HL-60 (cell line): ENCODE measurements around the gene LKAAEAR1.

Experiments
- GABPA ChIP-seq: IDR thresholded peaks from 2 replicates; pipeline ENCODE4 v1.6.1; 2012; ENCODE audit warnings: low read depth
- POLR2AphosphoS5 ChIP-seq: IDR thresholded peaks from 2 replicates; pipeline ENCODE4 v1.6.1; 2012; ENCODE audit warnings: low read depth
- SPI1 ChIP-seq: IDR thresholded peaks from 2 replicates; pipeline ENCODE4 v1.6.1; 2012; ENCODE audit warnings: low read depth, mild to moderate bottlenecking, borderline replicate concordance
- TF ChIP-seq, protein P1 (sequence below): IDR thresholded peaks from one replicate; pipeline ENCODE4 v1.5.1; 2011; ENCODE audit warnings: low read length, control low read depth, inconsistent platforms; ENCODE audit not compliant: insufficient read depth
- TF ChIP-seq, protein P2 (sequence below): IDR thresholded peaks from 2 replicates; pipeline ENCODE4 v1.6.1; 2012; ENCODE audit warnings: low read depth; ENCODE audit not compliant: insufficient replicate concordance

DNA sequence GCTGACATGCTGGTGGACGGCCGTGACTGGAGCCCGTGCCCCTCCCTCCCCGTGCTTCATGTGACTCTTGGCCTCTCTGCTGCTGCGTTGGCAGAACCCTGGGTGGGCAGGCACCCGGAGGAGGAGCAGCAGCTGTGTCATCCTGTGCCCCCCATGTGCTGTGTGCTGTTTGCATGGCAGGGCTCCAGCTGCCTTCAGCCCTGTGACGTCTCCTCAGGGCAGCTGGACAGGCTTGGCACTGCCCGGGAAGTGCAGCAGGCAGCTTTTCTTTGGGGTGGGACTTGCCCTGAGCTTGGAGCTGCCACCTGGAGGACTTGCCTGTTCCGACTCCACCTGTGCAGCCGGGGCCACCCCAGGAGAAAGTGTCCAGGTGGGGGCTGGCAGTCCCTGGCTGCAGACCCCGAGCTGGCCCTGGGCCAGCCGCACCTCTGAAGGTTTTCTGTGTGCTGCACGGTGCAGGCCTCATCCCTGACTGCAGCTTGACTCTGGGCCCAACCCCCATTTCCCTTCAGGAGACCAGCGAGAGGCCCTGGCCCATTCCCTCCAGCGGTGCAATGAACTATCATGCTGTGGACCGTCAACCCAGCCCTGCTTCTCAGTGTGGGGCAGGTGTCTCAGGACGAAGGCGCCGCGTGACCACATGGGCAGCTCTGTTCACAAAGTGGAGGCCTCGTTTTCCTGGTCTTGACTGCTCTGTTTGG lies 15.0 kb upstream of the LKAAEAR1 start:
- TF ChIP-seq, protein P1, sequence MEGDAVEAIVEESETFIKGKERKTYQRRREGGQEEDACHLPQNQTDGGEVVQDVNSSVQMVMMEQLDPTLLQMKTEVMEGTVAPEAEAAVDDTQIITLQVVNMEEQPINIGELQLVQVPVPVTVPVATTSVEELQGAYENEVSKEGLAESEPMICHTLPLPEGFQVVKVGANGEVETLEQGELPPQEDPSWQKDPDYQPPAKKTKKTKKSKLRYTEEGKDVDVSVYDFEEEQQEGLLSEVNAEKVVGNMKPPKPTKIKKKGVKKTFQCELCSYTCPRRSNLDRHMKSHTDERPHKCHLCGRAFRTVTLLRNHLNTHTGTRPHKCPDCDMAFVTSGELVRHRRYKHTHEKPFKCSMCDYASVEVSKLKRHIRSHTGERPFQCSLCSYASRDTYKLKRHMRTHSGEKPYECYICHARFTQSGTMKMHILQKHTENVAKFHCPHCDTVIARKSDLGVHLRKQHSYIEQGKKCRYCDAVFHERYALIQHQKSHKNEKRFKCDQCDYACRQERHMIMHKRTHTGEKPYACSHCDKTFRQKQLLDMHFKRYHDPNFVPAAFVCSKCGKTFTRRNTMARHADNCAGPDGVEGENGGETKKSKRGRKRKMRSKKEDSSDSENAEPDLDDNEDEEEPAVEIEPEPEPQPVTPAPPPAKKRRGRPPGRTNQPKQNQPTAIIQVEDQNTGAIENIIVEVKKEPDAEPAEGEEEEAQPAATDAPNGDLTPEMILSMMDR = no peak
- TF ChIP-seq POLR2AphosphoS5 = no peak
- TF ChIP-seq SPI1 = no peak
- TF ChIP-seq GABPA = no peak
- TF ChIP-seq, protein P2, sequence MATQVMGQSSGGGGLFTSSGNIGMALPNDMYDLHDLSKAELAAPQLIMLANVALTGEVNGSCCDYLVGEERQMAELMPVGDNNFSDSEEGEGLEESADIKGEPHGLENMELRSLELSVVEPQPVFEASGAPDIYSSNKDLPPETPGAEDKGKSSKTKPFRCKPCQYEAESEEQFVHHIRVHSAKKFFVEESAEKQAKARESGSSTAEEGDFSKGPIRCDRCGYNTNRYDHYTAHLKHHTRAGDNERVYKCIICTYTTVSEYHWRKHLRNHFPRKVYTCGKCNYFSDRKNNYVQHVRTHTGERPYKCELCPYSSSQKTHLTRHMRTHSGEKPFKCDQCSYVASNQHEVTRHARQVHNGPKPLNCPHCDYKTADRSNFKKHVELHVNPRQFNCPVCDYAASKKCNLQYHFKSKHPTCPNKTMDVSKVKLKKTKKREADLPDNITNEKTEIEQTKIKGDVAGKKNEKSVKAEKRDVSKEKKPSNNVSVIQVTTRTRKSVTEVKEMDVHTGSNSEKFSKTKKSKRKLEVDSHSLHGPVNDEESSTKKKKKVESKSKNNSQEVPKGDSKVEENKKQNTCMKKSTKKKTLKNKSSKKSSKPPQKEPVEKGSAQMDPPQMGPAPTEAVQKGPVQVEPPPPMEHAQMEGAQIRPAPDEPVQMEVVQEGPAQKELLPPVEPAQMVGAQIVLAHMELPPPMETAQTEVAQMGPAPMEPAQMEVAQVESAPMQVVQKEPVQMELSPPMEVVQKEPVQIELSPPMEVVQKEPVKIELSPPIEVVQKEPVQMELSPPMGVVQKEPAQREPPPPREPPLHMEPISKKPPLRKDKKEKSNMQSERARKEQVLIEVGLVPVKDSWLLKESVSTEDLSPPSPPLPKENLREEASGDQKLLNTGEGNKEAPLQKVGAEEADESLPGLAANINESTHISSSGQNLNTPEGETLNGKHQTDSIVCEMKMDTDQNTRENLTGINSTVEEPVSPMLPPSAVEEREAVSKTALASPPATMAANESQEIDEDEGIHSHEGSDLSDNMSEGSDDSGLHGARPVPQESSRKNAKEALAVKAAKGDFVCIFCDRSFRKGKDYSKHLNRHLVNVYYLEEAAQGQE = no peak
